ENCODE results near the gene FAM163B. TPM values are rescaled to one million over a fixed set of nuclear protein-coding genes. Genes with fewer than 3 reads are reported as not detected.

Gene FAM163B
- total and polyA plus RNA-seq, 2 of the 8 experiments (the other 6 are each of a cell fraction or from before 2014, with no cell fraction given), result 0.63 to 1.0 TPM

DNA sequence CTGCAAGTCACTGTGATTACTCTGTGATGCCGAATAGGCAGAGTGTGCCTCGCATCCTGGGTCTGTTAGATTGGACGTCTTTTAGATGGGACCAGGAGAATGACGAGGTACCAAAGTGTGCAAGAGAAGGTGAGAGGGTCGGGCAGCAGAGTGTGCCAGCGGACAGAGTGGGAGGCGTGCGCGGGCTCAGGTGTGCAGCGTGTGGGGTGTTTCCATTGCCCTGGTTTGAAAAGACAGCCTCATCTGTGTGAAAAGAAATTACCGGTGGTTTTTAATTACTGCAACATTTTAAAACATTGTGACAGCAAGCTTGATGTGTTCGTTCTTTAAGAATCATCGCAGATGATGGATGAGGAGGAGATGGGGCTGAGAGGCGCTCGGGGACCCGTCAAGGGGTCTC lies 4.2 kb upstream of the FAM163B start:
- Histone ChIP-seq H4K91ac (replicated peaks; ENCODE audit: insufficient read length, low read length) (no peak overlapping the region), H3K4me1 (replicated peaks in 1 of 4; ENCODE audit: control insufficient read depth in 3 of 4, insufficient read depth in 4 of 4, low read length in 3 of 4) (peaks cover 0 to 3% (median 1%) of the 10 kb centered on the region in 4 experiments; a peak in 3 of 7 replicates), H2AFZ (ENCODE audit: low read length) (no peak overlapping the region), H3K4me3 (ENCODE audit: extremely low read depth in 1 of 4, insufficient read depth in 2 of 4, low read depth in 3 of 4, low read length in 4 of 4) (no peak overlapping the region), H2AK5ac (ENCODE audit: low read depth, low read length) (no peak overlapping the region), H3K18ac (ENCODE audit: extremely low read depth, low read length) (no peak overlapping the region), H3K27me3 (replicated peaks in 1 of 4; ENCODE audit: control insufficient read depth in 3 of 4, extremely low read depth in 1 of 4, insufficient read depth in 3 of 4, low read length in 3 of 4) (peaks cover 4 to 14% (median 7%) of the 10 kb centered on the region in 4 experiments), H2BK15ac (ENCODE audit: low read length) (no peak overlapping the region), H3K4me2 (ENCODE audit: insufficient read depth in 1 of 2, low read depth in 2 of 2, low read length in 2 of 2) (no peak overlapping the region), H4K8ac (ENCODE audit: extremely low read depth, insufficient read depth, low read length) (no peak overlapping the region), H3K14ac (ENCODE audit: insufficient read length) (no peak overlapping the region), H3K79me2 (ENCODE audit: control insufficient read depth in 1 of 2, insufficient read depth in 2 of 2, low read length in 2 of 2) (no peaks in the 10 kb centered on the region), H4K20me1 (replicated peaks in 1 of 2; ENCODE audit: control insufficient read depth in 1 of 2, insufficient read depth in 2 of 2, low read length in 2 of 2) (no peaks in the 10 kb centered on the region), H3K9me3 (ENCODE audit: insufficient read depth in 2 of 2, low read depth in 1 of 2, low read length in 1 of 2) (no peaks in the 10 kb centered on the region), H3K79me1 (ENCODE audit: low read depth, low read length) (no peaks in the 10 kb centered on the region), H2BK120ac (replicated peaks; ENCODE audit: low read depth, low read length) (no peak overlapping the region), H3K4ac (replicated peaks; ENCODE audit: insufficient read length, low read depth, low read length) (no peak overlapping the region), H2BK5ac (ENCODE audit: low read depth, low read length) (no peak overlapping the region), H3K9ac (replicated peaks in 1 of 4; ENCODE audit: extremely low read depth in 1 of 4, low read depth in 3 of 4, low read length in 3 of 4) (no peak overlapping the region), H3K27ac (ENCODE audit: low read depth, low read length) (no peak overlapping the region), H4K5ac (ENCODE audit: insufficient read length, low read depth, low read length) (no peak overlapping the region), H3K23ac (ENCODE audit: insufficient read length) (no peak overlapping the region), H3K56ac (replicated peaks; ENCODE audit: insufficient read length, low read depth, low read length) (no peak overlapping the region), H3K36me3 (ENCODE audit: control insufficient read depth in 2 of 4, insufficient read depth in 4 of 4, low read length in 3 of 4) (no peaks in the 10 kb centered on the region), H2BK12ac (ENCODE audit: low read depth, low read length) (no peak overlapping the region), H2BK20ac (ENCODE audit: low read length) (no peak overlapping the region), H3K23me2 (ENCODE audit: low read depth, low read length) (peaks cover 4% of the 10 kb centered on the region; the same call in 1 of the 2 replicates)
- TF ChIP-seq PHF8 (conservative IDR thresholded peaks at IDR 0.05; ENCODE audit: low read depth, low read length), result no peak
- no peak for TF ChIP-seq GABPA (IDR thresholded peaks at IDR 0.05; ENCODE audit: borderline replicate concordance, insufficient read depth, low read length)
- no peak for TF ChIP-seq POU5F1 (IDR thresholded peaks at IDR 0.05; ENCODE audit: low read depth, low read length)
- no peak for TF ChIP-seq JUN (IDR thresholded peaks at IDR 0.05; ENCODE audit: low read depth, low read length)
- TF ChIP-seq EP300 (IDR thresholded peaks at IDR 0.05; ENCODE audit: borderline replicate concordance in 1 of 2, low read depth in 2 of 2, low read length in 2 of 2), result no peak
- TF ChIP-seq TAF7 (optimal IDR thresholded peaks at IDR 0.05; ENCODE audit: borderline replicate concordance, low read depth, low read length), result no peak
- TF ChIP-seq NANOG (IDR thresholded peaks at IDR 0.05; ENCODE audit: insufficient read depth, low read depth, low read length, poor library complexity, severe bottlenecking), result no peak
- no peak for TF ChIP-seq CBX5 (IDR thresholded peaks at IDR 0.05; ENCODE audit: low read depth, low read length)
- no peak for FAIRE-seq
- CTCF ChIA-PET (ENCODE audit: partially characterized antibody), result interaction anchor here (0.7 to 1.5 kb wide), 4 partner anchors 8 to 98 kb away, joined by 3 to 6 read pairs (median 4); no protein-coding TSS in a partner anchor
- POLR2A ChIA-PET (ENCODE audit: partially characterized antibody), result interaction anchor here (1.5 kb wide), 1 partner anchor 52 kb away, joined by 3 read pairs; no protein-coding TSS in a partner anchor
- 87% methylated on average over 16 of the region's 16 CpGs; no CpG with 5 or more reads in 1 of the 2 experiments for WGBS, 2 experiments (ENCODE audit: extremely low coverage in 1 of 2, insufficient coverage in 1 of 2, insufficient read length in 1 of 2, insufficient replicate concordance in 2 of 2, low coverage in 1 of 2, low lambda C conversion rate in 2 of 2, missing lambda C conversion rate in 1 of 2)
- no peak for DNase-seq (ENCODE audit: low read depth in 1 of 2, low spot score in 2 of 2)

All from H1 (cell line).